Measurements from ENCODE around the gene IPPK.

IPPK gene

GRCh38 chr9:92615790-92616189, 54.1 kb downstream of the IPPK start:
- no peak for DNase-seq (ENCODE audit: low spot score)

GRCh38 chr9:92614763-92615461, 55.0 kb downstream of the IPPK start:
- DNase-seq (ENCODE audit: low spot score): no peak

- DNase-seq (ENCODE audit: low spot score): no peak
Measured at GRCh38 chr9:92614123-92614510, 55.8 kb downstream of the IPPK start.

- DNase-seq (ENCODE audit: low spot score): no peak
Measured at GRCh38 chr9:92613268-92614122, 56.4 kb downstream of the IPPK start.

- no peak for DNase-seq (ENCODE audit: low spot score)
Measured at GRCh38 chr9:92612816-92613215, 57.1 kb downstream of the IPPK start.

GRCh38 chr9:92612292-92612691, 57.6 kb downstream of the IPPK start:
- DNase-seq (ENCODE audit: low spot score): no peak

- DNase-seq (ENCODE audit: low spot score): no peak
Measured at GRCh38 chr9:92611621-92612285, 58.2 kb downstream of the IPPK start.

- no peak for DNase-seq (ENCODE audit: low spot score)
Measured at GRCh38 chr9:92610470-92611420, 59.2 kb downstream of the IPPK start.

GRCh38 chr9:92608909-92609445, 61.0 kb downstream of the IPPK start:
- DNase-seq (ENCODE audit: low spot score): no peak

GRCh38 chr9:92608241-92608908, 61.6 kb downstream of the IPPK start:
- no peak for DNase-seq (ENCODE audit: low spot score)

GRCh38 chr9:92607773-92608172, 62.2 kb downstream of the IPPK start:
- no peak for DNase-seq (ENCODE audit: low spot score)

GRCh38 chr9:92607088-92607487, 62.8 kb downstream of the IPPK start:
- DNase-seq (ENCODE audit: low spot score): no peak

GRCh38 chr9:92605224-92605623, 64.7 kb downstream of the IPPK start:
- DNase-seq (ENCODE audit: low spot score): no peak

GRCh38 chr9:92603990-92604389, 65.9 kb downstream of the IPPK start:
- DNase-seq (ENCODE audit: low spot score): no peak

GRCh38 chr9:92603100-92603499, 66.8 kb downstream of the IPPK start:
- no peak for DNase-seq (ENCODE audit: low spot score)

- DNase-seq (ENCODE audit: low spot score): no peak
Measured at GRCh38 chr9:92602413-92602812, 67.5 kb downstream of the IPPK start.

- DNase-seq (ENCODE audit: low spot score): no peak
Measured at GRCh38 chr9:92601451-92601850, 68.5 kb downstream of the IPPK start.

- no peak for DNase-seq (ENCODE audit: low spot score)
Measured at GRCh38 chr9:92600462-92601261, 69.3 kb downstream of the IPPK start.

GRCh38 chr9:92599938-92600461, 69.9 kb downstream of the IPPK start:
- no peak for DNase-seq (ENCODE audit: low spot score)

GRCh38 chr9:92598382-92598781, 71.5 kb downstream of the IPPK start:
- no peak for DNase-seq (ENCODE audit: low spot score)
